KMS-11 (cell line): Measurements from ENCODE around the gene ACKR3.

Source experiments
- H2AFZ ChIP-seq: fragments of 200-600 bp; sonication (generic); 2 replicates; pipeline ENCODE4 v1.6.1; 2016; ENCODE audit warnings: antibody characterized with exemption, mixed run types, low read depth
- H3K27ac ChIP-seq: fragments of 200-600 bp; sonication (generic); 2 replicates; pipeline ENCODE4 v1.6.1; 2016; ENCODE audit warnings: mild to moderate bottlenecking, mixed run types
- H3K27me3 ChIP-seq: fragments of 200-600 bp; sonication (generic); 2 replicates; pipeline ENCODE4 v1.6.1; 2017; ENCODE audit warnings: mild to moderate bottlenecking, low read depth, mixed run types, moderate library complexity; ENCODE audit not compliant: insufficient read depth
- H3K36me3 ChIP-seq: fragments of 200-600 bp; sonication (generic); 2 replicates; pipeline ENCODE4 v1.6.1; 2017; ENCODE audit warnings: mild to moderate bottlenecking, mixed run types; ENCODE audit not compliant: insufficient read depth
- H3K4me1 ChIP-seq: fragments of 200-600 bp; sonication (generic); 2 replicates; pipeline ENCODE4 v1.6.1; 2016; ENCODE audit warnings: mild to moderate bottlenecking, low read depth, mixed run types; ENCODE audit not compliant: poor library complexity, severe bottlenecking
- H3K4me2 ChIP-seq: fragments of 200-600 bp; sonication (generic); 2 replicates; pipeline ENCODE4 v1.7.0; 2016; ENCODE audit warnings: mild to moderate bottlenecking, mixed run types
- H3K4me3 ChIP-seq: fragments of 200-600 bp; sonication (generic); IDR thresholded peaks from 2 replicates; pipeline ENCODE4 v1.6.1; 2017; ENCODE audit warnings: low read depth, low read length, mixed read lengths; ENCODE audit not compliant: insufficient read depth
- H3K79me2 ChIP-seq: fragments of 200-600 bp; sonication (generic); 2 replicates; pipeline ENCODE4 v1.6.1; 2016; ENCODE audit warnings: low read depth, mixed run types; ENCODE audit not compliant: insufficient read depth
- H3K9ac ChIP-seq: fragments of 200-600 bp; sonication (generic); 2 replicates; pipeline ENCODE4 v1.6.1; 2016; ENCODE audit warnings: mild to moderate bottlenecking, mixed run types
- H4K20me1 ChIP-seq: fragments of 200-600 bp; sonication (generic); 2 replicates; pipeline ENCODE4 v1.6.1; 2016; ENCODE audit warnings: mild to moderate bottlenecking, mixed run types; ENCODE audit not compliant: insufficient read depth
- CTCF ChIP-seq: fragments of 200-600 bp; sonication (generic); conservative IDR thresholded peaks from 2 replicates; pipeline ENCODE4 v1.6.1; 2017; ENCODE audit warnings: low read depth, mild to moderate bottlenecking, antibody characterized with exemption, low read length, moderate library complexity, mixed read lengths

The ACKR3 gene

GRCh38 chr2:236607471-236608187, 38.0 kb downstream of the ACKR3 start:
- Histone ChIP-seq H2AFZ (no peak overlapping the region), H3K27ac (no peak overlapping the region), H3K4me3 (no peak overlapping the region), H3K36me3 (no peaks in the 10 kb centered on the region), H3K79me2 (no peaks in the 10 kb centered on the region), H3K4me2 (no peak overlapping the region), H3K4me1 (no peaks in the 10 kb centered on the region), H4K20me1 (no peaks in the 10 kb centered on the region), H3K9ac (no peak overlapping the region), H3K27me3 (no peaks in the 10 kb centered on the region)
- no peak for TF ChIP-seq CTCF

GRCh38 chr2:236608188-236608525, 38.5 kb downstream of the ACKR3 start:
- H2AFZ ChIP-seq = no peak overlapping the region

GRCh38 chr2:236608710-236609109, 39.1 kb downstream of the ACKR3 start:
- no peak overlapping the region for H3K4me3 ChIP-seq
- no peak overlapping the region for H3K9ac ChIP-seq
- no peak overlapping the region for H3K27ac ChIP-seq
- no peak overlapping the region for H3K4me2 ChIP-seq
- no peaks in the 10 kb centered on the region for H4K20me1 ChIP-seq
- no peak overlapping the region for H2AFZ ChIP-seq
- TF ChIP-seq CTCF = no peak
- no peaks in the 10 kb centered on the region for H3K4me1 ChIP-seq
- no peaks in the 10 kb centered on the region for H3K27me3 ChIP-seq
- H3K79me2 ChIP-seq = no peaks in the 10 kb centered on the region
- no peaks in the 10 kb centered on the region for H3K36me3 ChIP-seq

More at GRCh38 chr2:236608188-236608525, 38.5 kb downstream of the ACKR3 start:
- TF ChIP-seq CTCF = no peak
- Histone ChIP-seq H3K9ac (no peak overlapping the region), H3K36me3 (no peaks in the 10 kb centered on the region), H3K27me3 (no peaks in the 10 kb centered on the region), H3K4me3 (no peak overlapping the region), H4K20me1 (no peaks in the 10 kb centered on the region), H3K4me1 (no peaks in the 10 kb centered on the region), H3K79me2 (no peaks in the 10 kb centered on the region), H3K4me2 (no peak overlapping the region), H3K27ac (no peak overlapping the region)

GRCh38 chr2:236610991-236611821, 41.6 kb downstream of the ACKR3 start:
- Histone ChIP-seq H3K79me2 (no peaks in the 10 kb centered on the region), H3K27me3 (no peaks in the 10 kb centered on the region), H2AFZ (no peak overlapping the region), H3K4me1 (no peaks in the 10 kb centered on the region), H3K4me3 (no peak overlapping the region), H3K36me3 (no peaks in the 10 kb centered on the region), H3K4me2 (no peak overlapping the region), H3K27ac (no peak overlapping the region), H3K9ac (no peak overlapping the region), H4K20me1 (no peaks in the 10 kb centered on the region)
- TF ChIP-seq CTCF = no peak
